Left ventricle myocardium inferior (tissue), 1 donor: ENCODE results near the gene ANO3. TPM values are rescaled to one million over a fixed set of nuclear protein-coding genes. Genes with fewer than 3 reads are reported as not detected.

Experiments used
- DNase-seq: peaks from one replicate; pipeline ENCODE4 v3.0.0-alpha.2; 2020
- H3K27ac ChIP-seq: fragments of 200-600 bp; replicated peaks from 2 replicates; pipeline ENCODE4 v1.8.0; 2021
- H3K27me3 ChIP-seq: fragments of 200-600 bp; 2 replicates; pipeline ENCODE4 v1.8.0; 2021; ENCODE audit warnings: low read depth
- H3K36me3 ChIP-seq: fragments of 200-600 bp; 2 replicates; pipeline ENCODE4 v1.8.0; 2021
- H3K4me1 ChIP-seq: fragments of 200-600 bp; 2 replicates; pipeline ENCODE4 v1.8.0; 2021
- H3K4me3 ChIP-seq: fragments of 200-600 bp; 2 replicates; pipeline ENCODE4 v1.8.0; 2021; ENCODE audit warnings: mild to moderate bottlenecking, moderate library complexity
- H3K9me3 ChIP-seq: fragments of 200-600 bp; replicated peaks from 2 replicates; pipeline ENCODE4 v1.8.0; 2021
- CTCF ChIP-seq: fragments of 200-600 bp; IDR thresholded peaks from 2 replicates; pipeline ENCODE4 v1.8.0; 2021; ENCODE audit warnings: antibody characterized with exemption, mild to moderate bottlenecking, borderline replicate concordance
- intact Hi-C: fragments of 100-400 bp; cut with micrococcal nuclease; formaldehyde crosslinking; loops from one replicate; pipeline ENCODE4 v1.11.0; 2022
- total RNA-seq: library from RNA; stranded (reverse); fragmentation: NEBNext Ultra II Directional; extraction: Animal tissue kit (Norgen Biotek cat#: 25700); gene quantifications from one replicate; pipeline ENCODE4 v1.2.1, GENCODE V29; 2021
- donor health status: DM: no; HTN: yes; CAD: no; lungs with severe emphysema.

ANO3 gene
- total RNA-seq, 1 donor from 2014 or later = not detected

- H3K4me1 ChIP-seq = no peaks in the 10 kb centered on the region
- H3K36me3 ChIP-seq = no peaks in the 10 kb centered on the region
- H3K9me3 ChIP-seq = no peaks in the 10 kb centered on the region
- no peak for DNase-seq
- H3K27ac ChIP-seq = no peak overlapping the region
- no peaks in the 10 kb centered on the region for H3K27me3 ChIP-seq
- intact Hi-C loops = no loop called here
- no peak for TF ChIP-seq CTCF
- no peak overlapping the region for H3K4me3 ChIP-seq
Observed at GRCh38 chr11:26473216-26474194, 141.6 kb downstream of the ANO3 start.

- intact Hi-C loops = no loop called here
- H3K4me3 ChIP-seq = no peak overlapping the region
- H3K9me3 ChIP-seq = no peaks in the 10 kb centered on the region
- no peak for DNase-seq
- no peaks in the 10 kb centered on the region for H3K27me3 ChIP-seq
- H3K4me1 ChIP-seq = no peaks in the 10 kb centered on the region
- no peak overlapping the region for H3K27ac ChIP-seq
- H3K36me3 ChIP-seq = no peaks in the 10 kb centered on the region
- no peak for TF ChIP-seq CTCF
Observed at GRCh38 chr11:26474401-26474800, 142.5 kb downstream of the ANO3 start.

- no peak for DNase-seq
- TF ChIP-seq CTCF = no peak
- intact Hi-C loops = no loop called here
- no peak overlapping the region for H3K27ac ChIP-seq
- no peaks in the 10 kb centered on the region for H3K27me3 ChIP-seq
- no peaks in the 10 kb centered on the region for H3K36me3 ChIP-seq
- no peaks in the 10 kb centered on the region for H3K4me1 ChIP-seq
- no peaks in the 10 kb centered on the region for H3K9me3 ChIP-seq
- H3K4me3 ChIP-seq = no peak overlapping the region
Observed at GRCh38 chr11:26477396-26477795, 145.5 kb downstream of the ANO3 start.

- intact Hi-C loops = no loop called here
- H3K4me3 ChIP-seq = no peak overlapping the region
- DNase-seq = no peak
- H3K27me3 ChIP-seq = no peaks in the 10 kb centered on the region
- no peaks in the 10 kb centered on the region for H3K36me3 ChIP-seq
- TF ChIP-seq CTCF = no peak
- H3K9me3 ChIP-seq = no peaks in the 10 kb centered on the region
- no peaks in the 10 kb centered on the region for H3K4me1 ChIP-seq
- no peak overlapping the region for H3K27ac ChIP-seq
Observed at GRCh38 chr11:26478710-26479109, 146.8 kb downstream of the ANO3 start.

GRCh38 chr11:26480041-26480440 lies 148.1 kb downstream of the ANO3 start:
- Histone ChIP-seq H3K27me3 (no peaks in the 10 kb centered on the region), H3K4me1 (no peaks in the 10 kb centered on the region), H3K27ac (no peak overlapping the region), H3K9me3 (peaks cover 9% of the 10 kb centered on the region), H3K36me3 (no peaks in the 10 kb centered on the region), H3K4me3 (no peak overlapping the region)
- TF ChIP-seq CTCF = no peak
- DNase-seq = no peak
- intact Hi-C loops = no loop called here
